GM12865 (cell line): ENCODE measurements around the gene H19.

Experiments
- DNase-seq: peaks from one replicate; pipeline ENCODE4 v3.0.0; 2010; ENCODE audit warnings: low read depth
- H3K4me3 ChIP-seq: 2 replicates; pipeline ENCODE4 v1.5.1; 2011; ENCODE audit warnings: mild to moderate bottlenecking, low read depth, low read length, control low read depth
- CTCF ChIP-seq: IDR thresholded peaks from 2 replicates; pipeline ENCODE4 v1.5.1; 2011; ENCODE audit warnings: low read length, control low read depth, low read depth, inconsistent platforms; ENCODE audit not compliant: insufficient read depth; ENCODE audit errors: missing control alignments

Gene H19

GRCh38 chr11:1988174-1988573 lies 9.5 kb downstream of the H19 start:
- DNase-seq = no peak
- H3K4me3 ChIP-seq = no peak overlapping the region
- TF ChIP-seq CTCF = no peak

DNA sequence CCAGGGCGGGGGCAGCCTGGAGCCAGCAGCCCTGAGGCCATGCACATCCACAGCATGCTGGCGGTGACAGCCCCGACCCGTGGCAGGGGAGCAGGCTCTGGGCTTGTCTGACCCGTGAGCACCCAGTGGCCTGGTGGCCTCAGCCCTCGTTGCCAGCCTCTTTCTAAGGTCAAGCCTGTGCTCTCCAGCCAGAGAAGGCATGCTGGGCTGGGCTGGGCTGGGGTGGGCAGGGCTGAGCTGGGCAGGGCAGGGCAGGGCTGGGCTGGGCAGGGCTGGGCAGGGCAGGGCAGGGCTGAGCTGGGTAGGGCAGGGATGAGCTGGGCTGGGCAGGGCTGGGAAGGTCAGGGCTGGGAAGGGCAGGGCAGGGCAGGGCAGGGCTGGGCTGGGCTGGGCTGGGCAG lies 10.6 kb downstream of the H19 start:
- DNase-seq = no peak
- no peak overlapping the region for H3K4me3 ChIP-seq
- no peak for TF ChIP-seq CTCF

DNA sequence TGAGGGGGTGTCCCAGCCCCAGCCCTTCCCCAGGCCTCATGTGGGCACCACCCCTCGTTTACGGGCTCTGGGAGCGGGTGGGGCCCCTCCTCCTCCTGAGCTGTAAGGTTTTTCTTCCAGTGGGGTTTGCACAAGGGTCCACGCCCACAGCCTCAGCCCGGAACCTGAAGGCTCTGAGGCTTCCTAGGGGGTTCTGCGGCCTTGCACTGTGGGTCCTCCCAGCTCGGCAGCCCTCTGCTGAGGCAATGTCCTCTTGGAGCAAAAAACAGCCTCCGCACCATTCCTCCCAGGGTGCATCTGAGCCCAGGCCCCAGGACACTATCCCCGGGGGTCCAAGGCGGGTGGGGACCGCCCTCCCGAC lies 14.1 kb downstream of the H19 start:
- no peak for DNase-seq
- no peak overlapping the region for H3K4me3 ChIP-seq
- TF ChIP-seq CTCF = no peak

DNA sequence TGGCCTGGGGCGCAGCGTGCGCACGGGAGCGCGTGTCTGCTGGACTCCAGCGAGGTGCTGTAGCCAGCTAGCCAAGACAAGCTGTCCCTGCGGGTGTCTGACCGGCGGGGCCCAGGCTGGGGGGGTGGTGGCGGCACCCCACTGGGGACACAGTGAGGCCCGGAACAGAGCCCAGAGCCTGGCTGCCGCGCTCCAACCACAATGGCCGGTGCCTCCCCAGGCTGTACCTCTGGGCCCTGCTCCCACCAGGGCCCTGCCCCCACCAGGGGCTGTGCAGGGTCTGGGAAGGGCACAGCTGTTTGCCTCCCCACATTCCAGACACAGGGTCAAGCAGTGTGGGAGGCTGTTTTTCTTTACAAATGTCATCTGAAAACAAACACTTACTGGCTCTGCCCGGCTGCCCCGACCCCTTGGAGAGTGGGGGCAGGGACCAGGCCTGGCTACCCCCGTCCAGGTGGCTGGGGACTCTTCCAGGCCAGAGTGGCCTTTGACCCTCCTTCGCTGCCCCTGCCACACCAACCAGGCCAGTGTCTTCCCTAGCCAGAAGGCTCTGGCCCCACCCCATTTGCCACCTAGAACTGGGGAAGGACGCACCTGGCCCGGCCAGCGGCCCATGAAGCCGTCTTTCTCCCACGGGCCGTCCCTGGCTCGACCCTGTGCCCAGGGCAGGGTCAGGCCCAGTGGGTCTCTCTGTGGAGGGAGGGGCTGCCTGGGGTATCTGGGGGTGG lies 14.6 kb downstream of the H19 start:
- no peak overlapping the region for H3K4me3 ChIP-seq
- no peak for DNase-seq
- no peak for TF ChIP-seq CTCF

GRCh38 chr11:1979607-1980006 lies 18.0 kb downstream of the H19 start:
- H3K4me3 ChIP-seq = no peak overlapping the region
- TF ChIP-seq CTCF = no peak
- no peak for DNase-seq

GRCh38 chr11:1978720-1979473 lies 18.7 kb downstream of the H19 start:
- no peak for DNase-seq
- no peak for TF ChIP-seq CTCF
- no peak overlapping the region for H3K4me3 ChIP-seq
